Dedifferentiated amniotic fluid mesenchymal stem cell (primary cell): ENCODE data around the gene ASGR2.
A peak's percentile ranks its signal among the peaks of the same experiment; 100 is the strongest.
"Not testable (repeated sequence)": the region's sequence is repeated elsewhere in the genome, so short reads cannot be mapped to it uniquely, and the experiment has no call there.

Source experiments
- DNase-seq: peaks from one replicate; pipeline ENCODE4 v3.0.0-alpha.2; 2016; ENCODE audit errors: extremely low spot score

Gene ASGR2

DNA sequence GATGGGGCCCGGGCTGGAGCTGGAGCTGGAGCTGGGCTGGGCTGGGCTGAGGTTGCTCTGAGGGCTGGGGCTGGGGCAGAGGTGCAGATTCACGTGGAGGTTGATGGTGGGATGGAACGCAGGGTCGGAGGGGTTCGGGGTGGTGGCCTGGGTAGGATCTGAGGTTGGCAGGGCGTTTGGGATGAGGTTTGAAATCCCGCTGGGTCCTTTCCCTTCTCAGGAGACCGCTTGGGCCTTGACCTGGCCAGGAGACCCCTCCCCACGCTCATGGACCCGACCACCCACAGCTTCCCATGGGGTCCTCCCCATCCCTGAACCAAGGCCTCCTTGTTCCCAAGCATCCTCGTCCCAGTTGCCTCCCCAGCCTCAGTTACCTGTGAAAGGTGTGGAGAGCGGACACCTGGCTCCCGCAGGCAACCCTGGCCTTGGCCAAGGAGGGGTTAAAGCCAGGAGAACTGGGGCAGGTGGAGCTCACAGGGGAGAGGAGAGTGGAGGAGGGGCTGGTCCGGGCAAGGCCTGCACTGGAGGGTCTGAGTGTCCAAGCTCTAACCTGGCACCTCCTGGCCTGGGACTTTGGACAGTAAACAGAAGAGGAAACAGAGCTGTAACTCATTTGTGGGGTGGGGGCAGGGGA is at the start of gene ASGR2:
Gene ASGR2, minus strand, starts transcription at position 582 of the 634 bp plus-strand sequence. CDS start 582 bp downstream, outside the sequence.
- DNase-seq, result no peak

DNA sequence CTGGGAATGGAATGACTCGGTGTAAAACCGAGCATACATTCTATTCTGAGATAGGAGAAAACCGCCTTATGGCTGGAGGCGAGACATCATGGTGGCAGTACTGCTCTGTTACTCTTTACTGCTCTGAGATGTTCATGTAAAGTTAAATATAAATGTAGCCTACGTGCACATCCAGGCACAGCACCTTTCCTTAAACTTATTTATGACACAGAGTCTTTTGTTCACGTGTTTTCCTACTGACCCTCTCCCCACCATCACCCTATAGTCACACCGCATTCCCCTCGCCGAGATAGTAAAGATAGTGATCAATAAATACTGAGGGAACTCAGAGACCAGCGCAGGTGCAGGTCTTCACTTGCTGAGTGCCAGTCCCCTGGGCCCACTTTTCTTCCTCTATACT is 44.9 kb upstream of the ASGR2 start:
- not testable (repeated sequence) for DNase-seq

DNA sequence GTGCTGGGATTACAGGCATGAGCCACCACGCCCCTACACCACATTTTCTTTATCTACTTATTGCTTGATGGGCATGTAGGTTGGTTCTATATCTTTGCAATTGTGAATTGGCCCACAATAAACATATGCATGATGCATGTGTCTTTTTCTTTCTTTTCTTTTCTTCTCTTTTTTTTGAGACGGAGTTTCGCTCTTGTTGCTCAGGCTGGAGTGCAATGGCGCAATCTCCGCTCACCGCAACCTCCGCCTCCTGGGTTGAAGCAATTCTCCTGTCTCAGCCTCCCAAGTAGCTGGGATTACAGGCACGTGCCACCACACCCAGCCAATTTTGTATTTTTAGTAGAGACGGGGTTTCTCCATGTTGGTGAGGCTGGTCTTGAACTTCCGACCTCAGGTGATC is 43.8 kb upstream of the ASGR2 start:
- not testable (repeated sequence) for DNase-seq

DNA sequence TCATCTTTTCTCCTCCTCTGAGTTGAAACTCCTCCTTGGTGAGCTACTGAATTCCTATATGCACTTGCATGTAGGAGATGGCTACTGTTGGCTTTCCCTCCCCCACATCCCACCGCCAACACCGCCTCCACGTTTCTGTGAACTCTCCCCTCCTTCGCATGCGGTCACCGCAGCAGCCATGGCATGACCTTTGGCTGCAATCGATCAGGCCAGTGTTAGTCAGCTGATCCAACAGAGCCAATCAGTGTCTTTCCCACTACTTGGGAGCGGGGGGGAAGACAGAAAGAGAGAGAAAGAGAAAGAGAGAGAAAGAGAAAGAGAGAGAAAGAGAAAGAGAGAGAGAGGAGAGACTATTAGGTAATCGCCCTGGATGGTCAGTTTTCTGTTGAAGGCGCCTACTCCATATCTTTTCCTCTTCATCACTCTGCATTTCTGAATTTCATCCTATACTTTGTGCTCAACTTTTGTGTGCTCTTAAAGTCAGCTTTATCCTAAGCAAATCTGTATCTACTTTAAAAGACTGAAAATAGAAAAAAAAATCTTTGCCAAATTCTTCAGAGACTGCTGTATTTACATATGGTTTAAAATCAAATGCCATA is 41.8 kb upstream of the ASGR2 start:
- DNase-seq, result no peak

DNA sequence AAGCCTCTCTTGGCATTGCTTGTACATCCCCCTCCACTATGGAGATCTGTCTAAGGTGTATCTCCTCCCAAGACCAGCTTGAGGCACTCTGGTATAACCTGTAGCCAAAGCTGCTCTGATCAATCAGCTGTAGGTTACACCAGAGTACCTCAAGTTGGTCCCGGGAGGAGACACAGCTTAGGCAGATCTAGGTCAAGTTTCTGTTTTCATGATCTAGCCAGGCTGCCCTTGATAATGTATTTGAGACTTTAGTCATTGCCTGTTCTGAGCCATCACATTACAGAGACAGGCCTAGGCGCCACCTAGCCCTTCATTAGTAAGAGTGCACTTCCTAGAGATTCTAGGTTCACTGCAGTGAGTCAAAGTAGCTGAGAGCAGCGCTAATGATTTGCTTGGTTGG is 33.1 kb upstream of the ASGR2 start:
- DNase-seq, result no peak

DNA sequence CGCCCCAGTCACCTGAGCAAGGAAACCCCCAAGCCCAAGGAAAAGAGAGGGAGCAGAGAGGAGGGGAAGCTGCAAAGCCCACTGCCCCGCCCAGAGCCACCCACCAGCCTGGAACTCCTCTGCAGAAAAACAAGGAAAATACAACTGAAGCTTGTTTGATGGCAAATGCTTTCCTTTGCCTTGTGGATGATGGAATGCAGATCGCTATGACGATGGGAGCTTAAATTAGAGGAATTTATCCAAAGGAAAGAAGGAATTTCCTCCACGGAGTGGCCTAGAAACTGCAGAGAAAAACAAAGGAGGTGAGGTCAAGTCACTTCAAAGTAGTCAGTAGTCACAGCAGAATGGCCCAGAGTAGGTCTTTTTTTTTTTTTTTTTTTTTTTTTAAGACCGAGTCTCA is 31.5 kb upstream of the ASGR2 start:
- no peak for DNase-seq

- DNase-seq, result no peak
These were observed 29.6 kb upstream of the ASGR2 start for GRCh38 chr17:7144213-7144612.

DNA sequence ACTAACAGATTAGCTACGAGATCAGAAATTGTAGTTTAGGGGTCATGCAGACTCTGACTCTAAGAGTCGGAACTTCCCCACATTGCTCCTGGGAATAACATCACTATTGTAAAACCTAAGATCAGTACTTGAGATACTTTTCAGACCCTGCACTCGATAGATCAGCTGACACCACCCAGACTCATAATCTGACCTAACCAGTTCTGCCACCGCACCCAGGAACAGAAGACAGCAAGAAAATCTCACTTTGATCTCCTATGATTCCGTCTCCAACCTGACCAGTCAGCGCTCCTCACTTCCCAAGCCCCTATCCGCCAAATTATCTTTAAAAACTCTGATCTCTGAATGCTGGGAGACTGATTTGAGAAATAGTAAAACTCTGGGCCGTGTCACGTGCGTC is 27.2 kb upstream of the ASGR2 start:
- no peak for DNase-seq

DNA sequence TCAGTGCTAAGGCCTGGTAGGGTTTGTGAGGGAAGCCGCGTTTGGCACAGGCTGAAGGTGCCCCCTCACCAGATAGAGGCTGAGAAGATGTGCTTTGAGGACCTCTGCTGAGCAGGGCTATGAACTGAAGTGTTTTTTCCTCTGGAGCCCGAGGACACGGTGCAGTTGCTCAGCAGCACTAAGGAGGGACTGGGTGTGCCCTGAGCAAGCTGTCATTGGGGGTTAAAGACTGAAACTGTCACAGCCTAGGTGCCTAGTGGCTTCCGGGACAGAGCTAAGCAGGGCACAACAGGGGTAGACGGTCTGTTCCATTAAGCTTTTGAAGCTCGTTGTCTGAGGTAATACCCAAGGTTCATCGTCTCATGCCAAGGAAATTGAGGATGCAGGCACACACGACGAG is 24.8 kb upstream of the ASGR2 start:
- DNase-seq, result no peak

GRCh38 chr17:7138800-7139381 is 24.3 kb upstream of the ASGR2 start:
- no peak for DNase-seq

- no peak for DNase-seq
These were observed 22.7 kb upstream of the ASGR2 start for GRCh38 chr17:7137171-7137943.

DNA sequence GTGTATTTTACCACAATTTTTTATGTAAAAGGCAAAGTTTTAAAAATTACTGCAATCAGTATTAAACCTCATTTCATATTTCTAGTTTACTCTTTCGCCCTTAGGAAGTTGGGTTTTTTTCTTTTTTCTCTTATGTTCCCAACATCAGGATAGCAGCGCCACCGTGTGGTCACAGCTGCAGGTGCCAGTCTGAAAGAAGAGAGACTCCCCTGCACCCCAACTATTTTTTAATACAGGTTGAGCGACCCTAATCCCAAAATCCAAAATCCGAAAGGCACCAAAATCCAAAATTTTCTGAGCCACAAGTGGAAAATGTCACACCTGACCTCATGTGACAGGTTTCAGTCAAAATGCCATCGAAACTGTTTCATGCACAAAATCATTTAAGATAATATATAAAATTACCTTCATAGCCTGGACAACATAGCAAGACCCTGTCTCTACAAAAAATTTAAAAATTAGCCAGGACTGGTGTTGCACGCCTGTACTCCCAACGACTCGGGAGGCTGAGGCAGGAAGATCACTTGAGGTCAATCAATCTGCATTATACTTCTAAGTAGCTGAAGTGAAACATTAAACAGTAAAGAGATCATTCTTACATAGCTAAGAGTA is 21.8 kb upstream of the ASGR2 start:
- peak; percentile 72 for DNase-seq

- no peak for DNase-seq
These were observed 19.3 kb upstream of the ASGR2 start for GRCh38 chr17:7133916-7134315.

DNA sequence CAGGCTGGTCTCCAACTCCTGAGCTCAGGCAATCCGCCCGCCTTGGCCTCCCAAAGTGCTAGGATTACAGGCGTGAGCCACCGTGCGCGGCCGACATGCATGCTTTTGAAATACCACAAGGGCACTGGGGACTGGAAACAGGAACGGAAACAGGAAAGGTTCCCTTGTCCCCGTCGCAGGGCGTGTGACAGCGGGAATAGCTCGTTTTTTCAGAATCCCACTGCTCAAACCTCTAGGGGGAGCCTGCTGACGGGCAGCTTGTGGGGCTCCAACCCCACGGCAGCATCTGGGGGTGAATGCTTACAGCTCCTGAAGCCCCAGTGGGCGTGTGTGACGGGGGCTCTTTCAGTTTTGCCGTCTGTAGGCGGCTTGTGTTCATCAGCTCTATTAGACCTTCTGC is 18.8 kb upstream of the ASGR2 start:
- DNase-seq, result no peak

- no peak for DNase-seq
These were observed 18.0 kb upstream of the ASGR2 start for GRCh38 chr17:7132511-7133094.

DNA sequence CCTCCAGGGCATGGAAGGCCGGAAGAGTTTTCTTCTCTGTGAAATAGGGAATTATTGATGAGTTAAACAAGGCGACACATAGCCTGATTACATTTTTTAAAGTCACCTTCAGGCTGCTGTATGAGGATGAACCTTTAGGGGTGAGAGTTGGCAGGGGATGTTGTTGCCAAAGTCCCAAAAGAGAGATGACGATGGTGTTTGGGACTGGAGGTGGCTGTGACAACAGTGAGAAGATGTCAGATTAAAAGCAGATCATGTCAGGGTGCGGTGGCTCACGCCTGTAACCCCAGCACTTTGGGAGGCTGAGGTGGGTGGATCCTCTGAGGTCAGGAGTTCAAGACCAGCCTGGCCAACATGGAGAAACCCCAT is 16.8 kb upstream of the ASGR2 start:
- DNase-seq, result no peak

GRCh38 chr17:7130621-7131422 is 16.2 kb upstream of the ASGR2 start:
- DNase-seq, result no peak

DNA sequence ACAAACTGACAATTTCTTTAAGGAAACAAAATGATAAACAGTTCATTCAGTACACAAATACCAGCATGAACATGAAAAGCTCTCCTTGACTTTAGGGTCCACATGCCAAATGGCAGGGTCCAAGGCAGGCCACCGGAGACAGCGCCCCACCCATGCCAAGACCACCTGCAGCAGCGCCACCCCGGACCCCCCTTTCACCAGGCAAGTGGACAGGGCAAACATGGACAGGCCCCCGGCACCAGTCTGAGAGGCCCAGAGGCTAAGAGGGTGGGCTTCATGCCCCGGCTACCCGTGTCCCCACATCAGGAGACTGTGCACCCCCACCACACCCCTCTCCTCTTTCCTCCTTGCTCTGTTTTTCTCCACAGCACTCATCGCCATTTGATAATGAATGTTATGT is 14.7 kb upstream of the ASGR2 start:
- no peak for DNase-seq

DNA sequence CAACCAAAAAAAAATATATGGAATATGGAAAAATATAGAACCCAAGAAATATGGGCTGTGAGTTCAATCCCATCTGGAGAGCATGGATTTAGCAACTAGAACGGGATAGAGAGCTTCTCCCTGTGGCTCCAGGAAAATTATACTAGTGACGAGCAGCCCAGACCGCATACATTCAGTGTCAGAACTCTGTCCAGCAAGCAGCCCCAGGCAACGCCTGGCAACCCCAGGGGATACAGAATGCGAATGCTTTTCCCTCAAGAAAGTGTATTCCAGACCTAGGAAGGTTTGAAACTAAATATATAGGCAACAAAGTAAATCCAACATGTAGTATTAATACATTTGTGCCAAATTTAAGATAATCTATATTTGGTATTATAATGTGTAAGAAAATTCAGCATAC is 13.5 kb upstream of the ASGR2 start:
- DNase-seq, result no peak

GRCh38 chr17:7127501-7127900 is 12.9 kb upstream of the ASGR2 start:
- DNase-seq, result not testable (repeated sequence)

GRCh38 chr17:7126386-7126785 is 11.8 kb upstream of the ASGR2 start:
- DNase-seq, result not testable (repeated sequence)
